Skeletal muscle satellite cell (primary cell): ENCODE data around the gene FADS1.

Experiments
- H3K27me3 ChIP-seq: 2 replicates; pipeline ENCODE4 v1.7.0; 2013; ENCODE audit warnings: low read length; ENCODE audit not compliant: control insufficient read depth, insufficient read depth
- H3K36me3 ChIP-seq: 2 replicates; pipeline ENCODE4 v1.7.0; 2013; ENCODE audit warnings: mild to moderate bottlenecking, control low read depth, low read length; ENCODE audit not compliant: insufficient read depth
- H3K4me1 ChIP-seq: 2 replicates; pipeline ENCODE4 v1.7.0; 2013; ENCODE audit warnings: low read length; ENCODE audit not compliant: control insufficient read depth, insufficient read depth
- H3K4me2 ChIP-seq: 2 replicates; pipeline ENCODE4 v1.7.0; 2013; ENCODE audit warnings: mild to moderate bottlenecking, low read length
- H3K4me3 ChIP-seq: 2 replicates; pipeline ENCODE4 v1.7.0; 2013; ENCODE audit warnings: low read length
- H3K9ac ChIP-seq: 2 replicates; pipeline ENCODE4 v1.7.0; 2013; ENCODE audit warnings: mild to moderate bottlenecking, low read depth, low read length, moderate library complexity
- H3K9me3 ChIP-seq: replicated peaks from 2 replicates; pipeline ENCODE4 v1.7.0; 2013; ENCODE audit warnings: mild to moderate bottlenecking, control low read depth, low read length

The FADS1 gene

DNA sequence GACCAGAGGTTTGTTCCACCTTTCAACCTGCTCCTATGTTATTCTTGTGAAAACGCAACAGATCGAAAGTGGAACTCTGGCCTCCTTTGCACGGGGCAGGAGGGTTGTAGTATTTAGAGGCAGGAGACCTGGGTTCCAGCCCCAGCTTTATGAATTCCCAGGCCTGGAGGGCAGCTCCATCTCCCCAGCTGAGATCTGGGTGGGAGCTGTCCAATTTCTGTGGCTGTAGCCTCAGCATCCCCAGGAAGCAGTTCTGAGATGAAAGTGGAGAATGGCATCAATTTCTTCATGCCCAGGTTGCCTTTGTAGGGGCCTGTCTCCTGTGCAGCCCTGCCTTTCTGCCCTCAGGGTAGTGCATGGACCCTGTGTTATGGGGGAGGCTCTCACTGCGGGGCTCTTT lies 15.4 kb upstream of the FADS1 start:
- Histone ChIP-seq H3K27me3 (no peaks in the 10 kb centered on the region), H3K36me3 (no peaks in the 10 kb centered on the region), H3K4me2 (no peak overlapping the region), H3K9me3 (no peaks in the 10 kb centered on the region), H3K9ac (no peak overlapping the region), H3K4me1 (peaks cover 48% of the 10 kb centered on the region), H3K4me3 (no peak overlapping the region)

DNA sequence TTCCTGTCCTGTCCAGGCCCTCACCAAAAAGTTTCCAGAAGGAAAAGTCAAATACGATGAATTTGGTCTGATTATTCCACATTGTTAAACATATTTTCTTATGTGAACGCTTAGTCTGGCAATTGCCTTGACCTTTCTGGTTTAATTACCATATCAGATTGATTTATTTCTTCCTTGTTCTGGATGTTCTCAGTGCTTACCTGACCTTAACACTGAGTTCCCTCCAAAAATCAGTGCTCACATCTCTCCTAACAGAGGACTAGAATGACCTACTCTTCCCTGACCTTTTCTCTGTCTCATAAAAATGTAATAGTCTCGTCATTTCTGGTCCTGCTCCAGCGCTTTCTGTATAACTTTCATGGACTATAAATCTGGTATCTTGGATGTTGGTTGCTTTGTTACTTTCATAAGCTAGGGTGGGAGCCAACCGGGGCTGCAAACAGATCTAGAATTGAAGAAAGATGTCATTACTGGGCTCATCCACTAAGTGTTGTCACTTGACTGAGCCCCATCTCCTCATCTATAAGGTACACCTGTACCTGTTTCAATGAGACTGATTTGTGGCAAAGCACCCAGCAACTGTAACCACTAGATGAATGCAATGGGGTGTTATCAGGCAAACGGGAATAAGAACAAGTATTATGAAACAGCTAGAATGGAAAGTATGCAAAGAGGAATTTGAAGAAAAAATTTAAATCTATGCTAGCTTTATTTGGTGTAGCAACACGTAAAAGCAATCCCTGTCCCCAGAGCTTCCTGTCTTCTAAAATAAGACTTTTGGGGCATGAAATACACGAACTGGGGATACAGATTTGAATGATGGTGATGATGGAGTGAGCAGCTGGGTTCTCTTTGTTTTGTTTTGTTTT lies 13.7 kb upstream of the FADS1 start:
- H3K36me3 ChIP-seq: no peaks in the 10 kb centered on the region
- no peak overlapping the region for H3K9ac ChIP-seq
- no peaks in the 10 kb centered on the region for H3K27me3 ChIP-seq
- H3K4me3 ChIP-seq: peak overlapping the region; percentile 35
- peak overlapping the region; percentile 99 for H3K4me2 ChIP-seq
- H3K9me3 ChIP-seq: no peaks in the 10 kb centered on the region
- H3K4me1 ChIP-seq: peaks cover 53% of the 10 kb centered on the region

DNA sequence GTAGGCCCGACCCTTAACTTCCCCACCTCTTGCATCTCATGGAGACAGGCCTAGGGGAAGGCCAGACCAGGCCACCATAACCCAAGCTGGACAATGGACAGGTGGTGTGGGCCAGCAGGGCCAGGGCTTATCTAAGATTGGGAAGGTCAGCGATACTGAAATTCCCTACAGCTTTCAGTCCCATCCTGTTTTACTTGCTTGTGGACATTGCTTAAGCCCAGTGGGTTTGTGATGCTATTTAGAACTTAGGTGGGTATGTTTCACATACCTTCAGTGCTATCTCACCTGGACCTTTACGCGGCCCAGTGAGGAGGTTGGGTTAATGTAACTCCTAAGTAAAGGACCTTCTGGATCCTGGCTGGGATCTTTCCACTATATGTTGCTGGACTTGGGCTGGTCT lies 13.0 kb upstream of the FADS1 start:
- peak overlapping the region; percentile 78 for H3K4me3 ChIP-seq
- no peaks in the 10 kb centered on the region for H3K9me3 ChIP-seq
- H3K4me2 ChIP-seq: peak overlapping the region; percentile 99
- no peaks in the 10 kb centered on the region for H3K27me3 ChIP-seq
- H3K4me1 ChIP-seq: peaks cover 48% of the 10 kb centered on the region
- no peak overlapping the region for H3K9ac ChIP-seq
- no peaks in the 10 kb centered on the region for H3K36me3 ChIP-seq

DNA sequence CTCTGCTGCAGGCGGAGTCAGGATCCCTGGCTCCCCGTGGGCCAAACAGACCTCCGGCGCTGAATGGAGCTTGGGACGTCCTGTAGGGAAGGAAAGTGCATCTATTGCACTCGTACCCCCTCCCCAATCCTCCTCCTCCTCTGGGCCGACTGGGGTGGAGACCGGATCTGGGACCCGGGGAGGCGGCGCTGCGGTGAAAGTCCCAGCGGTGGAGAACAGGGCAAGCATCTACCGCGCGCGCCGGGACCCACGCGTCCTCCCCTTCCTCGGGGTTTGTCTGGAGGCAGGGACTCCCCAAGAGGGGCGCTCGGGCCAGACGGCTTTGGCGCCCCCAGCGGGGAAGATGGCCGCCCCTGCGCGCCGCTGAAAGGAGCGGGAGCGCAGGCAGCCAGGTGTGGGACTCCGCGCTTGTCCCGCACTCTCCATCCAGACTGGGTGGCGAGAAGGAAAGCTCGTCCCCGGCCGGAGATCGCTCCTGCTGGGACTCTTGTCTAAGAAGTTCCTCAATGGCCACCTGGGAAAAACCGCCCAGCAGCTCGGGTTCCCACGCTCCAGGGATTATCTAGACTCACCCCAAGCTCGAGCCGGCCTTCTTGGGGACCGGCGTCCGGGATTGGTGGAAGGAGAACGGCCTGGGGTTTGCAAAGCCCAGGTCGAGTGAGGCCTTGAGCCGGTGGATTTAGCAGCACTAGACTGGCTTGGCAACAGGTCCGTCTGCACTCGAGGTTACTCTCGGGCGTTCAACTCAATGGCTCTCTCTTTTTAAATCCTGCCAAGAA lies 12.0 kb upstream of the FADS1 start:
- no peaks in the 10 kb centered on the region for H3K36me3 ChIP-seq
- H3K4me1 ChIP-seq: peaks cover 38% of the 10 kb centered on the region
- no peaks in the 10 kb centered on the region for H3K9me3 ChIP-seq
- H3K4me3 ChIP-seq: peak overlapping the region; percentile 78
- no peaks in the 10 kb centered on the region for H3K27me3 ChIP-seq
- H3K9ac ChIP-seq: peak overlapping the region; percentile 73
- peak overlapping the region; percentile 99 for H3K4me2 ChIP-seq

DNA sequence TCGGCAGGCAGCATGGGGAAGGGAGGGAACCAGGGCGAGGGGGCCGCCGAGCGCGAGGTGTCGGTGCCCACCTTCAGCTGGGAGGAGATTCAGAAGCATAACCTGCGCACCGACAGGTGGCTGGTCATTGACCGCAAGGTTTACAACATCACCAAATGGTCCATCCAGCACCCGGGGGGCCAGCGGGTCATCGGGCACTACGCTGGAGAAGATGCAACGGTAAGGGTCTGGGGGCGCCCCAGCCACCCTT lies 11.5 kb upstream of the FADS1 start:
- Histone ChIP-seq H3K27me3 (no peaks in the 10 kb centered on the region), H3K9ac (peak overlapping the region; percentile 73), H3K4me1 (peaks cover 34% of the 10 kb centered on the region), H3K9me3 (no peaks in the 10 kb centered on the region), H3K4me2 (peak overlapping the region; percentile 99), H3K36me3 (no peaks in the 10 kb centered on the region), H3K4me3 (peak overlapping the region; percentile 78)

DNA sequence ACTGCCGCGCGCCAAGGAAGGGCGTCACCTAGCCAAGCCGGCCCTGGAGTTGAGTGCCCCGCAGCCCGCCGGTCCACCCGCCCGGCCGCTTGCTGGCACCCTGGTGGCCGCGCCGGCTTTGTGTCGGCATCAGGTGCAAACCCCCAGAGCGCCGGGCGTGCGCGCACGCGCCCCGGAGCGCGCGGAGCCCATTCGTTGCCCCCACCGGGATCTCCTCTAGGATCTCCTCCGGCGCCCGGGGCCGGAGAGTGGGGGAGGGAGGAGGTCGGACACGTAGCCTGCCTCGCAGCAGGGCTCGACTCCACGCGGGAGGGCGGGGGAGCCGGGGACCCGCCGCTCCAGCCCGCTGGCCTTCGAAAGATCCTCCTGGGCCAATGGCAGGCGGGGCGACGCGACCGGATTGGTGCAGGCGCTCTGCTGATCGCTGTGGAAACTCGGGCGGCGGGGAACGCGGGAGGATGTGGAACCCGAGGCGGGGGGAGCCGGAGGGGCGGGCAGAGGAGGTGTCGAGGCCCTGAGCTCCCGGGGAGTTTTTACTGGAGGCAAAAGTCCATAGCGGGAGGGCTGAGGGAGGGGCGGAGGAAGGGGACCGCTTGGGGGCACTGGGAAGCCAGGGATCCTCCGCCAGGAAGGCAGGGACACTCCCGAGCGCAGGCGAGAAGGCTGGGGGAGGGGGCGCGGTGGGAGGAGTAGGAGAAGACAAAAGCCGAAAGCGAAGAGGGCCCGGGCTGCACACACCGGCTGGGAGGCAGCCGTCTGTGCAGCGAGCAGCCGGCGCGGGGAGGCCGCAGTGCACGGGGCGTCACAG lies 11.0 kb upstream of the FADS1 start, which contains the start of gene FADS2:
FADS2 (plus strand) TSS at position 730 of the 808 bp plus-strand sequence. CDS start 91 bp downstream, outside the sequence.
- no peaks in the 10 kb centered on the region for H3K9me3 ChIP-seq
- H3K9ac ChIP-seq: peak within 1 kb of the TSS; percentile 73
- no peaks in the 10 kb centered on the region for H3K27me3 ChIP-seq
- H3K36me3 ChIP-seq: no peaks in the 10 kb centered on the region
- peaks cover 34% of the 10 kb centered on the region for H3K4me1 ChIP-seq
- peak within 1 kb of the TSS; percentile 99 for H3K4me2 ChIP-seq
- peak within 1 kb of the TSS; percentile 78 for H3K4me3 ChIP-seq

DNA sequence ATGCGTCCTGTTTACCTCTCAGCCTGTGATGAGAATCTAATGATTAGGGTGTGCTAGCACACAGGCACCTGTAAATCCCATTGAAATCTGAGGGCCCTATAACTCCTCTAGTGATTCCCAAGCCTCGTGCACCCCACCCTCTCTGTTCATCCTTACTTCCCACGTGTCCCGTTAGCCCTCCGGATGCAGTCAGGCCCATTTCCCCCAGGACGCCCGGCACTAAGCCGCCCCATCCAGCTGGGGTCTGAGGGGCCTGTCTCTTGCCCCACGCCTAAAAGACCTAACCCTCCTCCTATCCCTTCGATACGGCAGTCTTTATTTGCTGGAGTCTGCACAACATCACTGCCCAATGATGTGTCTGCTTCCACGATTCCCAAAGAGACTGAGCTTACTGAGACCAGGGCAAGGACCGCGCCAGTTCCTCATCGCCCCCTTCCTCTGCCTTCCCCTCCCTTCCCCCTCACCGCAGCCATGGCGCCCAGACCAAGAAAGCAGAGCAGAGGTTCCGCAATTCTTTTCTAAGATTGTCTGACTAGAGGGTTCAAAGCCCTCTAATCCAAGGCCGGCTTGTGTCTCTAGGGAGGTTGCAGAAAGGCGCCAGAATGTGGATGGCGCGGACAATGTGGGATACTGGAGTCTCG lies 10.2 kb upstream of the FADS1 start:
- no peaks in the 10 kb centered on the region for H3K36me3 ChIP-seq
- peak overlapping the region; percentile 99 for H3K4me2 ChIP-seq
- H3K9ac ChIP-seq: peak overlapping the region; percentile 73
- H3K9me3 ChIP-seq: no peaks in the 10 kb centered on the region
- peak overlapping the region; percentile 78 for H3K4me3 ChIP-seq
- H3K4me1 ChIP-seq: peaks cover 34% of the 10 kb centered on the region
- no peaks in the 10 kb centered on the region for H3K27me3 ChIP-seq

DNA sequence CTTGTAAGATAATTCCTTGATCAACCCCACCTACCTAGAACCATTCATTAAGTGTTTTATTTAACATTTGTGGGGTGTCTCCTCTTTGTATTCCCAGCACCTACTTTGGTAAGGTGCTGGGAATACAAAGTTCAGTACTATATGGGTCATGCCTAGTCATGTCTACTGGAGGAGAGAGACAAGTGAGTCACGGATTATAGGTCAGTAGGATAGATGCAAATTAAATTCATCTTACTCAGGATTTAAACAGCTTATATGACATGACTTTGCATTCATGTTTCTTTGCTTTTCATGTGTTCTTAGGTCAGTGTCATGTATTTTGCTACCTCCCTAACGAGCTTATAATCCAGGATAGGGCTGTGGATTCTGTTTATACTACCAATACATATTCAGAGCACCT lies 3.4 kb upstream of the FADS1 start:
- Histone ChIP-seq H3K4me2 (no peak overlapping the region), H3K9ac (no peak overlapping the region), H3K36me3 (no peaks in the 10 kb centered on the region), H3K27me3 (no peaks in the 10 kb centered on the region), H3K4me3 (no peak overlapping the region), H3K9me3 (no peaks in the 10 kb centered on the region), H3K4me1 (peaks cover 22% of the 10 kb centered on the region)

DNA sequence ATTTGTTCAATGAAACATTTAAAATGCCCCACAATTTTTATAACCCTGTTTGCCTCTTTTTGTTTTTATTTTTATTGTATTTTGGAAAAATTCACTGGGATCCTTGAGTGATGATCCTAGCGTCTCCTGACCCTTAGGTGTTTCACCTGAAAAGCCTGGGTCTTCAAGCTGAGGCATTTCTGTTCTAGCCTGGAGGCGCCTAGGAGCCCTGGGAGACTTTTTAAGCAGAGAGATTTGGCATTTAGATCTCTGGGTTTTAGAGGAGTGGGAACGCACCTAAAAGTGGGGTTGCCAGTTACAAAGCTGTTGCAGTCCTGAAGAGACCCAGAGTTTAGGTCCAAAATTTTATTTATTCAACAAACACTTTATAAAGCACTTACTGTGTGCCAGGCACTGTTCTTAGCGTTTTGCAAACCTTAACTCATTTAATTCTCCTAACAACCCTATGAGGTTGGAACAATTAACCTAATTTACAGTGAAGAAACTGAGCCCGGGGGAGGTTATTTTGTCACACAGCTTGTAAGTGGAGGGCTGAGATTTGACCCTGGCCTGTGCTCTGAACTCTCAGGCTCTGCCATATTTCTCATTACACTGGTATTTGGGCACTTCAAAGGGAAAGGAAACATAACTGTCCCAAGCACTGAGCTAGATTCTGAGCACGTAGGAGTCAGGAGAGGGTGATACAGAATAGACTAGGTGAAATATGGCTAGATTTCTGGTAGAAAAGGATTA lies 834 bp upstream of the FADS1 start:
- H3K4me2 ChIP-seq: peak overlapping the region; percentile 94
- H3K36me3 ChIP-seq: peaks cover 6% of the 10 kb centered on the region
- no peaks in the 10 kb centered on the region for H3K9me3 ChIP-seq
- no peaks in the 10 kb centered on the region for H3K27me3 ChIP-seq
- H3K4me1 ChIP-seq: peaks cover 26% of the 10 kb centered on the region
- peak overlapping the region; percentile 93 for H3K4me3 ChIP-seq
- H3K9ac ChIP-seq: peak overlapping the region; percentile 93

DNA sequence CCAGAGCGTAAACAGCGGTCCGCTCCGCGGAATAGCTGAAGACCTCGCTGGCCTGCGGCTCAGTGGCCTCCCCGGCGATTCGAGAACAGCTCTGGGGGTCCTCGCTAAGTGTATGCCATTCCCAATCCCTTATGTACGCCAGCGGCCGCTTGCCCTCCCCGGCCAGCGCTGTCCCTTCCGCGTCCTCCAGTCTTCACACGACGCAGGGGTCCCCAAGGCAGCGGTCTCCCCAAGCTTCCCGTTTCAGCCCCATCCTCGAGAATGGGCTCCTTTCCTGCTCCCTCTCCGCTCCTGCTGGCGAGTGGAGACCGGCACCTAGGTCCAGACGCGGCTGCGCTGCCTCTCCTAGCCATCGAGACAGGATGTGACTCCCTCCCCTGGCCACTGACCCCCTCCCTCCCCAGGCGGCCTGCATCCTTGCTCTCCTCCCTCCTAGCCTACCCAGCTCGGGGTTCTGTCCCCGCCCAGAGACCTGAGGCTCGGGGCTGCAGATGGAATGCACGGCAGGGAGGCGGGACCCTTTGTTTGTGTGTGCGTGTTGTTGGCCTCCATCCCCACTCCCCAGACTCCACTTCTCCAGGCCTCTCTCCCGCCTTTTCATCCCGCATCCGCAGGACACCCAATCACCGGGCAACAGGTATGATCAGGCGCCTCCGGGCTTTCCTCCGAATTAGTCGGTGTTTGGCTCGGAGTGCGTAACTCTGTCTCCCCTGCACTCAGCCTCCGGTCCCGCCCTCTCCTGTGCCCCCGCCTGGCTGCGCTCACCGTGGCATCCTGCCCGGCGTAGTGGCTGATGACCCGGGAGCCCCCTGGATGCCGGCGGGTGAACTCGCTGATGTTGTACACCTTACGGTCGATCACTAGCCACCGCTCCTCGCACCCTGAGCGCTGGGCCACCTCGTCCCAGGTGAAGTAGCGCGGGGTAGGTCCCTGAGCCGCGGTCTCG lies 740 bp downstream of the FADS1 start:
- peak overlapping the region; percentile 94 for H3K4me2 ChIP-seq
- peaks cover 24% of the 10 kb centered on the region for H3K4me1 ChIP-seq
- peak overlapping the region; percentile 93 for H3K9ac ChIP-seq
- H3K4me3 ChIP-seq: peak overlapping the region; percentile 93
- H3K9me3 ChIP-seq: no peaks in the 10 kb centered on the region
- no peaks in the 10 kb centered on the region for H3K27me3 ChIP-seq
- H3K36me3 ChIP-seq: peaks cover 20% of the 10 kb centered on the region
